ENCODE data around the gene NPPA. TPM values are rescaled to one million over a fixed set of nuclear protein-coding genes. Genes with fewer than 3 reads are reported as not detected.
A peak's percentile ranks its signal among the peaks of the same experiment; 100 is the strongest.

The NPPA gene
- polyA plus RNA-seq, 4 donors, result 0.68 to 22.4 (median 1.4) TPM; not detected in 1

- H3K27ac ChIP-seq (ENCODE audit: low read depth in 1 of 3, low read length in 2 of 3), result peak overlapping the region in 1 of 3 donors; percentile 45
- H3K4me1 ChIP-seq (ENCODE audit: control insufficient read depth in 3 of 3, insufficient read depth in 2 of 3, low read depth in 1 of 3, low read length in 2 of 3), result peaks cover 0 to 8% (median 0%) of the 10 kb centered on the region in 3 donors
- no peak overlapping the region for H3K4me3 ChIP-seq (ENCODE audit: low read depth in 1 of 3, low read length in 3 of 3)
- DNase-seq, result peak in 1 of 2 donors; percentile 59
- WGBS, 3 donors, result 62 to 78% (median 74%) methylated on average over 19 of the region's 19 CpGs
- peaks cover 10 to 76% (median 40%) of the 10 kb centered on the region in 3 donors for H3K36me3 ChIP-seq (ENCODE audit: control insufficient read depth in 3 of 3, insufficient read depth in 2 of 3, low read depth in 1 of 3, low read length in 3 of 3)
- no peaks in the 10 kb centered on the region for H3K9me3 ChIP-seq (ENCODE audit: control insufficient read depth in 2 of 2, insufficient read depth in 1 of 2, low read depth in 1 of 2, low read length in 1 of 2)
- no peaks in the 10 kb centered on the region for H3K27me3 ChIP-seq (ENCODE audit: control insufficient read depth in 3 of 3, insufficient read depth in 3 of 3, low read length in 3 of 3)
- no peak for FAIRE-seq
Observed at GRCh38 chr1:11842154-11843041, 5.2 kb downstream of the NPPA start.

- H3K4me1 ChIP-seq (ENCODE audit: control insufficient read depth in 3 of 3, insufficient read depth in 2 of 3, low read depth in 1 of 3, low read length in 2 of 3), result peaks cover 0 to 10% (median 0%) of the 10 kb centered on the region in 3 donors
- H3K9me3 ChIP-seq (ENCODE audit: control insufficient read depth in 2 of 2, insufficient read depth in 1 of 2, low read depth in 1 of 2, low read length in 1 of 2), result no peaks in the 10 kb centered on the region
- H3K4me3 ChIP-seq (ENCODE audit: low read depth in 1 of 3, low read length in 3 of 3), result no peak overlapping the region
- H3K27me3 ChIP-seq (ENCODE audit: control insufficient read depth in 3 of 3, insufficient read depth in 3 of 3, low read length in 3 of 3), result no peaks in the 10 kb centered on the region
- H3K27ac ChIP-seq (ENCODE audit: low read depth in 1 of 3, low read length in 2 of 3), result no peak overlapping the region
- DNase-seq (no peak), FAIRE-seq (no peak)
- H3K36me3 ChIP-seq (ENCODE audit: control insufficient read depth in 3 of 3, insufficient read depth in 2 of 3, low read depth in 1 of 3, low read length in 3 of 3), result peaks cover 16 to 77% (median 40%) of the 10 kb centered on the region in 3 donors
- WGBS, 3 donors, result 78 to 82% (median 81%) methylated on average over 17 of the region's 17 CpGs
Observed at GRCh38 chr1:11841245-11842153, 6.1 kb downstream of the NPPA start.

GRCh38 chr1:11839727-11840705, 7.6 kb downstream of the NPPA start:
- 94 to 96% (median 95%) methylated on average over 20 of the region's 20 CpGs for WGBS, 3 donors
- H3K4me3 ChIP-seq (ENCODE audit: low read depth in 1 of 3, low read length in 3 of 3), result no peak overlapping the region
- no peak for DNase-seq
- no peaks in the 10 kb centered on the region for H3K9me3 ChIP-seq (ENCODE audit: control insufficient read depth in 2 of 2, insufficient read depth in 1 of 2, low read depth in 1 of 2, low read length in 1 of 2)
- no peak overlapping the region for H3K27ac ChIP-seq (ENCODE audit: low read depth in 1 of 3, low read length in 2 of 3)
- peaks cover 0 to 12% (median 0%) of the 10 kb centered on the region in 3 donors for H3K4me1 ChIP-seq (ENCODE audit: control insufficient read depth in 3 of 3, insufficient read depth in 2 of 3, low read depth in 1 of 3, low read length in 2 of 3)
- H3K27me3 ChIP-seq (ENCODE audit: control insufficient read depth in 3 of 3, insufficient read depth in 3 of 3, low read length in 3 of 3), result no peaks in the 10 kb centered on the region
- FAIRE-seq, result no peak
- peaks cover 21 to 88% (median 41%) of the 10 kb centered on the region in 3 donors for H3K36me3 ChIP-seq (ENCODE audit: control insufficient read depth in 3 of 3, insufficient read depth in 2 of 3, low read depth in 1 of 3, low read length in 3 of 3)

GRCh38 chr1:11838349-11839272, 9.0 kb downstream of the NPPA start:
- no peak overlapping the region for H3K27ac ChIP-seq (ENCODE audit: low read depth in 1 of 3, low read length in 2 of 3)
- DNase-seq (peak; percentile 64 to 69), FAIRE-seq (no peak)
- WGBS, 3 donors, result 64 to 66% (median 66%) methylated on average over 40 of the region's 40 CpGs
- peaks cover 24 to 94% (median 34%) of the 10 kb centered on the region in 3 donors for H3K36me3 ChIP-seq (ENCODE audit: control insufficient read depth in 3 of 3, insufficient read depth in 2 of 3, low read depth in 1 of 3, low read length in 3 of 3)
- H3K9me3 ChIP-seq (ENCODE audit: control insufficient read depth in 2 of 2, insufficient read depth in 1 of 2, low read depth in 1 of 2, low read length in 1 of 2), result no peaks in the 10 kb centered on the region
- H3K4me3 ChIP-seq (ENCODE audit: low read depth in 1 of 3, low read length in 3 of 3), result no peak overlapping the region
- H3K27me3 ChIP-seq (ENCODE audit: control insufficient read depth in 3 of 3, insufficient read depth in 3 of 3, low read length in 3 of 3), result no peaks in the 10 kb centered on the region
- H3K4me1 ChIP-seq (ENCODE audit: control insufficient read depth in 3 of 3, insufficient read depth in 2 of 3, low read depth in 1 of 3, low read length in 2 of 3), result peaks cover 0 to 12% (median 0%) of the 10 kb centered on the region in 3 donors

- Histone ChIP-seq H3K36me3 (ENCODE audit: control insufficient read depth in 3 of 3, insufficient read depth in 2 of 3, low read depth in 1 of 3, low read length in 3 of 3) (peaks cover 24 to 97% (median 34%) of the 10 kb centered on the region in 3 donors), H3K9me3 (ENCODE audit: control insufficient read depth in 2 of 2, insufficient read depth in 1 of 2, low read depth in 1 of 2, low read length in 1 of 2) (no peaks in the 10 kb centered on the region), H3K27ac (ENCODE audit: low read depth in 1 of 3, low read length in 2 of 3) (no peak overlapping the region), H3K4me3 (ENCODE audit: low read depth in 1 of 3, low read length in 3 of 3) (no peak overlapping the region), H3K4me1 (ENCODE audit: control insufficient read depth in 3 of 3, insufficient read depth in 2 of 3, low read depth in 1 of 3, low read length in 2 of 3) (peaks cover 0 to 12% (median 0%) of the 10 kb centered on the region in 3 donors), H3K27me3 (ENCODE audit: control insufficient read depth in 3 of 3, insufficient read depth in 3 of 3, low read length in 3 of 3) (no peaks in the 10 kb centered on the region)
- DNase-seq (no peak), FAIRE-seq (no peak)
- 89 to 94% (median 90%) methylated on average over 11 of the region's 11 CpGs for WGBS, 3 donors
Observed at GRCh38 chr1:11837767-11838348, 9.7 kb downstream of the NPPA start.

GRCh38 chr1:11836955-11837766, 10.4 kb downstream of the NPPA start:
- FAIRE-seq, result no peak
- Histone ChIP-seq H3K4me1 (ENCODE audit: control insufficient read depth in 3 of 3, insufficient read depth in 2 of 3, low read depth in 1 of 3, low read length in 2 of 3) (peaks cover 0 to 7% (median 0%) of the 10 kb centered on the region in 3 donors), H3K4me3 (ENCODE audit: low read depth in 1 of 3, low read length in 3 of 3) (no peak overlapping the region), H3K27me3 (ENCODE audit: control insufficient read depth in 3 of 3, insufficient read depth in 3 of 3, low read length in 3 of 3) (no peaks in the 10 kb centered on the region), H3K27ac (ENCODE audit: low read depth in 1 of 3, low read length in 2 of 3) (no peak overlapping the region), H3K9me3 (ENCODE audit: control insufficient read depth in 2 of 2, insufficient read depth in 1 of 2, low read depth in 1 of 2, low read length in 1 of 2) (no peaks in the 10 kb centered on the region), H3K36me3 (ENCODE audit: control insufficient read depth in 3 of 3, insufficient read depth in 2 of 3, low read depth in 1 of 3, low read length in 3 of 3) (peaks cover 24 to 95% (median 32%) of the 10 kb centered on the region in 3 donors)
- no peak for DNase-seq
- WGBS, 3 donors, result 89 to 91% (median 90%) methylated on average over 36 of the region's 36 CpGs

Measured in small intestine (tissue), 7 donors.